Vagina (tissue), 2 donors: ENCODE results near the gene OR2V1. TPM values are rescaled to one million over a fixed set of nuclear protein-coding genes. Genes with fewer than 3 reads are reported as not detected.

Experiments
- DNase-seq, 2 donors: peaks; one replicate each; pipeline ENCODE4 v3.0.0-alpha.2; 2017; ENCODE audit errors: extremely low spot score in 2 of 2
- H3K27ac ChIP-seq: fragments of 200-600 bp; sonication (generic); one replicate; pipeline ENCODE4 v1.5.1; 2019
- H3K27me3 ChIP-seq: fragments of 200-600 bp; sonication (generic); one replicate; pipeline ENCODE4 v1.5.1; 2019
- H3K36me3 ChIP-seq, 2 donors: fragments of 200-600 bp; sonication (generic); one replicate each; pipeline ENCODE4 v1.5.1; 2017 to 2019
- H3K4me1 ChIP-seq: fragments of 200-600 bp; sonication (generic); one replicate; pipeline ENCODE4 v1.5.1; 2019
- H3K4me3 ChIP-seq, 2 donors: fragments of 200-600 bp; sonication (generic); 1 replicate in 1 of 2; 2 replicates in 1 of 2; pipeline ENCODE4 v1.5.1; 2016 to 2019
- H3K9me3 ChIP-seq: fragments of 200-600 bp; sonication (generic); one replicate; pipeline ENCODE4 v1.5.1; 2019
- POLR2A ChIP-seq, 2 donors: fragments of 450-650 bp; IDR thresholded peaks; one replicate each; pipeline ENCODE4 v1.6.1; 2017; ENCODE audit warnings: antibody characterized with exemption in 2 of 2, mild to moderate bottlenecking in 2 of 2, moderate library complexity in 2 of 2
- POLR2AphosphoS5 ChIP-seq, 2 donors: sonication (generic); formaldehyde crosslinking; IDR thresholded peaks; one replicate each; pipeline ENCODE4 v1.9.0; 2017; ENCODE audit warnings: antibody characterized with exemption in 2 of 2, mild to moderate bottlenecking in 2 of 2, low read depth in 1 of 2; ENCODE audit not compliant: insufficient read depth in 1 of 2
- intact Hi-C: fragments of 100-400 bp; cut with DNase I; formaldehyde crosslinking; loops from one replicate; pipeline ENCODE4 v1.15.1; 2023
- total RNA-seq: library from RNA; depleted of rRNA; stranded (reverse); fragments of >200 nt; gene quantifications from one replicate; pipeline ENCODE4 v1.2.3, GENCODE V29; 2016
- TF ChIP-seq, protein P1 (sequence below), 3 experiments: fragments of 450-650 bp in 2 of 3; fragments of 200-600 bp in 1 of 3; sonication (generic) in 1 of 3; IDR thresholded peaks; one replicate each; pipeline ENCODE4 v1.5.1; 2017 to 2019; ENCODE audit warnings: antibody characterized with exemption in 3 of 3, mild to moderate bottlenecking in 2 of 3, moderate library complexity in 2 of 3

The OR2V1 gene
- total RNA-seq, 1 donor from 2014 or later, result not detected

GRCh38 chr5:181112476-181112875 is 18.5 kb downstream of the OR2V1 start:
- intact Hi-C loops, result no loop called here
- Histone ChIP-seq H3K27me3 (peaks cover 6% of the 10 kb centered on the region), H3K9me3 (no peaks in the 10 kb centered on the region)

DNA sequence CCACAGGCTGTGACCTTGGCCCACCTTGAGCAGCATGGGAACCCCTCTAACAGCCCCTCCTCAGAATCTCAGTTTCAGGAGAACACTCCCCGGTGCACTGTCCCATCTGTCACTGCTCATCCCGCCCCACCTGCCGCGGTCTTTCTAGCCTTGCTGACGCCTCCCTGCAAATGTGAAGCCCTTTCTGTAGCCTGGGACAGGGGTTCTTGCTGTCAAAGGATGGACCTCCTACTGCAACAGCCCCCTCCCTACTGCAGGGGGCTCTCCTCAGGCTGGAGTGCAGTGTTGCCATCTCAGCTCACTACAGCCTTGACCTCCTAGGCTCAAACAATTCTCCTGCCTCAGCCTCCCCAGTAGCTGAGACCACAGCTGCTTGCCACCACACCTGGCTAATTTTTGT is 20.0 kb downstream of the OR2V1 start:
- DNase-seq, result no peak
- H3K4me1 ChIP-seq, result peaks cover 5% of the 10 kb centered on the region
- no peaks in the 10 kb centered on the region for H3K36me3 ChIP-seq
- no peak overlapping the region for H3K4me3 ChIP-seq
- H3K27me3 ChIP-seq, result peaks cover 6% of the 10 kb centered on the region
- no peak overlapping the region for H3K27ac ChIP-seq
- no peaks in the 10 kb centered on the region for H3K9me3 ChIP-seq
- intact Hi-C loops, result no loop called here
- no peak for TF ChIP-seq POLR2AphosphoS5 (IDR thresholded peaks at IDR 0.05; ENCODE audit: insufficient read depth in 1 of 2, low read depth in 1 of 2)
- TF ChIP-seq, protein P1, sequence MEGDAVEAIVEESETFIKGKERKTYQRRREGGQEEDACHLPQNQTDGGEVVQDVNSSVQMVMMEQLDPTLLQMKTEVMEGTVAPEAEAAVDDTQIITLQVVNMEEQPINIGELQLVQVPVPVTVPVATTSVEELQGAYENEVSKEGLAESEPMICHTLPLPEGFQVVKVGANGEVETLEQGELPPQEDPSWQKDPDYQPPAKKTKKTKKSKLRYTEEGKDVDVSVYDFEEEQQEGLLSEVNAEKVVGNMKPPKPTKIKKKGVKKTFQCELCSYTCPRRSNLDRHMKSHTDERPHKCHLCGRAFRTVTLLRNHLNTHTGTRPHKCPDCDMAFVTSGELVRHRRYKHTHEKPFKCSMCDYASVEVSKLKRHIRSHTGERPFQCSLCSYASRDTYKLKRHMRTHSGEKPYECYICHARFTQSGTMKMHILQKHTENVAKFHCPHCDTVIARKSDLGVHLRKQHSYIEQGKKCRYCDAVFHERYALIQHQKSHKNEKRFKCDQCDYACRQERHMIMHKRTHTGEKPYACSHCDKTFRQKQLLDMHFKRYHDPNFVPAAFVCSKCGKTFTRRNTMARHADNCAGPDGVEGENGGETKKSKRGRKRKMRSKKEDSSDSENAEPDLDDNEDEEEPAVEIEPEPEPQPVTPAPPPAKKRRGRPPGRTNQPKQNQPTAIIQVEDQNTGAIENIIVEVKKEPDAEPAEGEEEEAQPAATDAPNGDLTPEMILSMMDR (IDR thresholded peaks at IDR 0.05), result no peak
- no peak for TF ChIP-seq POLR2A (IDR thresholded peaks at IDR 0.05)

More at GRCh38 chr5:181112476-181112875, 18.5 kb downstream of the OR2V1 start:
- Histone ChIP-seq H3K36me3 (no peaks in the 10 kb centered on the region), H3K4me1 (peaks cover 5% of the 10 kb centered on the region), H3K27ac (no peak overlapping the region), H3K4me3 (no peak overlapping the region)
- no peak for DNase-seq
- no peak for TF ChIP-seq POLR2A (IDR thresholded peaks at IDR 0.05)
- TF ChIP-seq, protein P1 (IDR thresholded peaks at IDR 0.05), result no peak
- no peak for TF ChIP-seq POLR2AphosphoS5 (IDR thresholded peaks at IDR 0.05; ENCODE audit: insufficient read depth in 1 of 2, low read depth in 1 of 2)

DNA sequence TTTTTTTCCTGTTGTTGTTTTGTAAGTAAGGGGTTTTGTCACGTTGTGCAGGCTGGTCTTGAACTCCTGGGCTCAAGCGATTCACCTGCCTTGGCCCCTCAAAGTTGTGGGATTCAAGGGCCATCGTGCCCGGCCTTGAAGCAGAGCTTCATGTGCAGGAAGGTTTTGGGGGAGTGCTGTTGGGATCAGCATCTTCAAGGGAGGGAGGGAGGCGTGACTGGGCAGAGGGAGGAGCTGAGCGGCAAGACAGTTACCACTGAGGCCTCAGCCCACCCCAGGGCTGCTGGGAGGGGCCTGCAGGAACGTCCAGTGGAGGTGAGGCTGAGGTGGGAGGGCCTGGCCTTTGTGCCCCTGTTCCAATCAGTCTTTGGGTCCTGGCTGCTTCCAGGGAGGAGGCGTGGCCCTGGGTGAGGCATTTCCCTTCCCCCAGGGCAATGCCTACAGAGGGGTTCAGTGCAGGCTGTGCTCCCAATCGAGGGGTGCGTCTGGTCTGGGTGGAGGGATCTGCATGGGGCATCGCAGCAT is 21.4 kb downstream of the OR2V1 start:
- no peaks in the 10 kb centered on the region for H3K36me3 ChIP-seq

DNA sequence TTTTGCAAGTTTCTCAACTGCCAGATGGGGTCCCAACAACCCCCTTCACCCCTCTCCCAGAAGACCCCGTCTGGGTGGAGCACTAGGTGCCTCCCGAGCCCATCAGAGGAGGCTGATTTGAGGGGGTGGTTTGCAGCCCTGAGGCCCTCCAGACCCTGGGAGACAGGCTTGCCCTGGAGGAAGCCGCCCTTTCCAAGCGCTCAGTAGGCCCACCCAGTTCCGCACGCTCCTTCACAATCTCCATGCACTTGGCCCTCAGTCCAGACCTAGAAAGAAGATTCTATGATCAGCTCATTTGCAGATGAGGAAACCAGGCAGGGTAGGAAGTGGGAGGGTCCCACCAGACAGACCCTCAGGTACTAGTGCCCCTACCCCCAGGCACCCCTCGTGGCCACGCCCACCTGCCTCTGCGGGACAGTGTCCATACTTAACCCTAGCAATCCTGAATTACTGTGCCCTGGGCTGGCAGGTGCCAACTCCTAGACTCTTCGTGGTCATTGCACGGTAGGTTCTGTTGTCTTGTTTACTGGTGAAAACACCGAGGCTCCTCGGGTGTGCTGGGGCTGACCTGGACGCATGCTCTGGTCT is 22.3 kb downstream of the OR2V1 start:
- DNase-seq, result no peak
- Histone ChIP-seq H3K27me3 (no peaks in the 10 kb centered on the region), H3K4me3 (no peak overlapping the region), H3K9me3 (no peaks in the 10 kb centered on the region), H3K27ac (no peak overlapping the region), H3K36me3 (no peaks in the 10 kb centered on the region), H3K4me1 (no peaks in the 10 kb centered on the region)
- intact Hi-C loops, result no loop called here
- TF ChIP-seq POLR2A (IDR thresholded peaks at IDR 0.05) (no peak), POLR2AphosphoS5 (IDR thresholded peaks at IDR 0.05; ENCODE audit: insufficient read depth in 1 of 2, low read depth in 1 of 2) (no peak)
- TF ChIP-seq, protein P1 (IDR thresholded peaks at IDR 0.05), result no peak

More for the DNA sequence above, 21.4 kb downstream of the OR2V1 start:
- Histone ChIP-seq H3K27ac (no peak overlapping the region), H3K4me1 (no peaks in the 10 kb centered on the region), H3K4me3 (no peak overlapping the region), H3K9me3 (no peaks in the 10 kb centered on the region), H3K27me3 (peaks cover 2% of the 10 kb centered on the region)
- TF ChIP-seq, protein P1 (IDR thresholded peaks at IDR 0.05), result no peak
- TF ChIP-seq POLR2AphosphoS5 (IDR thresholded peaks at IDR 0.05; ENCODE audit: insufficient read depth in 1 of 2, low read depth in 1 of 2) (no peak), POLR2A (IDR thresholded peaks at IDR 0.05) (no peak)
- intact Hi-C loops, result no loop called here
- no peak for DNase-seq

GRCh38 chr5:181107699-181108098 is 23.3 kb downstream of the OR2V1 start:
- no peak overlapping the region for H3K27ac ChIP-seq
- no peaks in the 10 kb centered on the region for H3K9me3 ChIP-seq
- no peak overlapping the region for H3K4me3 ChIP-seq
- TF ChIP-seq POLR2A (IDR thresholded peaks at IDR 0.05) (no peak), POLR2AphosphoS5 (IDR thresholded peaks at IDR 0.05; ENCODE audit: insufficient read depth in 1 of 2, low read depth in 1 of 2) (no peak)
- TF ChIP-seq, protein P1 (IDR thresholded peaks at IDR 0.05), result no peak
- H3K4me1 ChIP-seq, result no peaks in the 10 kb centered on the region
- H3K36me3 ChIP-seq, result no peaks in the 10 kb centered on the region
- no peaks in the 10 kb centered on the region for H3K27me3 ChIP-seq
- intact Hi-C loops, result no loop called here
- DNase-seq, result no peak
